ENCODE data around the gene PHYH. TPM values are rescaled to one million over a fixed set of nuclear protein-coding genes. Genes with fewer than 3 reads are reported as not detected.

The PHYH gene
- total RNA-seq, 3 donors from 2014 or later, result 23.7 to 74.7 (median 26.9) TPM

- H3K36me3 ChIP-seq, result no peaks in the 10 kb centered on the region
These were observed 21.7 kb upstream of the PHYH start for GRCh38 chr10:13321576-13321975.

GRCh38 chr10:13319166-13319565 lies 19.3 kb upstream of the PHYH start:
- no peaks in the 10 kb centered on the region for H3K27me3 ChIP-seq
- no peaks in the 10 kb centered on the region for H3K4me1 ChIP-seq
- H3K36me3 ChIP-seq, result no peaks in the 10 kb centered on the region
- no peak for DNase-seq (ENCODE audit: low spot score in 2 of 2)
- intact Hi-C loops (cut with DNase I; ENCODE audit: low total_unique reads), result no loop called here
- H3K9me3 ChIP-seq, result no peaks in the 10 kb centered on the region
- TF ChIP-seq POLR2AphosphoS5 (IDR thresholded peaks at IDR 0.05) (no peak), CTCF (IDR thresholded peaks at IDR 0.05) (no peak), POLR2A (IDR thresholded peaks at IDR 0.05) (no peak)
- H3K4me3 ChIP-seq, result no peak overlapping the region
- no peak overlapping the region for H3K27ac ChIP-seq

More at GRCh38 chr10:13321576-13321975, 21.7 kb upstream of the PHYH start:
- Histone ChIP-seq H3K27me3 (no peaks in the 10 kb centered on the region), H3K27ac (no peak overlapping the region), H3K4me3 (no peak overlapping the region), H3K9me3 (no peaks in the 10 kb centered on the region), H3K4me1 (no peaks in the 10 kb centered on the region)
- intact Hi-C loops (cut with DNase I; ENCODE audit: low total_unique reads), result no loop called here
- TF ChIP-seq POLR2AphosphoS5 (IDR thresholded peaks at IDR 0.05) (no peak), POLR2A (IDR thresholded peaks at IDR 0.05) (no peak), CTCF (IDR thresholded peaks at IDR 0.05) (no peak)
- no peak for DNase-seq (ENCODE audit: low spot score in 2 of 2)

GRCh38 chr10:13317474-13317873 lies 17.6 kb upstream of the PHYH start:
- Histone ChIP-seq H3K27me3 (no peaks in the 10 kb centered on the region), H3K4me3 (no peak overlapping the region), H3K27ac (no peak overlapping the region), H3K36me3 (no peaks in the 10 kb centered on the region), H3K9me3 (no peaks in the 10 kb centered on the region), H3K4me1 (no peaks in the 10 kb centered on the region)
- TF ChIP-seq POLR2AphosphoS5 (IDR thresholded peaks at IDR 0.05) (no peak), CTCF (IDR thresholded peaks at IDR 0.05) (no peak), POLR2A (IDR thresholded peaks at IDR 0.05) (no peak)
- intact Hi-C loops (cut with DNase I; ENCODE audit: low total_unique reads), result no loop called here
- no peak for DNase-seq (ENCODE audit: low spot score in 2 of 2)

- intact Hi-C loops (cut with DNase I; ENCODE audit: low total_unique reads), result no loop called here
- H3K4me3 ChIP-seq, result no peak overlapping the region
- H3K4me1 ChIP-seq, result no peaks in the 10 kb centered on the region
- TF ChIP-seq POLR2AphosphoS5 (IDR thresholded peaks at IDR 0.05) (no peak), POLR2A (IDR thresholded peaks at IDR 0.05) (no peak), CTCF (IDR thresholded peaks at IDR 0.05) (no peak)
- no peak for DNase-seq (ENCODE audit: low spot score in 2 of 2)
- H3K9me3 ChIP-seq, result no peaks in the 10 kb centered on the region
- H3K27me3 ChIP-seq, result no peaks in the 10 kb centered on the region
- H3K36me3 ChIP-seq, result no peaks in the 10 kb centered on the region
- no peak overlapping the region for H3K27ac ChIP-seq
These were observed 16.9 kb upstream of the PHYH start for GRCh38 chr10:13316635-13317311.

GRCh38 chr10:13315361-13315760 lies 15.5 kb upstream of the PHYH start:
- Histone ChIP-seq H3K9me3 (no peaks in the 10 kb centered on the region), H3K4me3 (no peak overlapping the region), H3K27me3 (no peaks in the 10 kb centered on the region), H3K4me1 (no peaks in the 10 kb centered on the region), H3K27ac (no peak overlapping the region), H3K36me3 (no peaks in the 10 kb centered on the region)
- intact Hi-C loops (cut with DNase I; ENCODE audit: low total_unique reads), result no loop called here
- no peak for TF ChIP-seq POLR2AphosphoS5 (IDR thresholded peaks at IDR 0.05)
- no peak for TF ChIP-seq POLR2A (IDR thresholded peaks at IDR 0.05)
- TF ChIP-seq CTCF (IDR thresholded peaks at IDR 0.05), result no peak
- no peak for DNase-seq (ENCODE audit: low spot score in 2 of 2)

Data from breast epithelium (tissue), 4 donors.